Adrenal gland (tissue), 12 donors: Measurements from ENCODE around the gene LMLN. TPM values are rescaled to one million over a fixed set of nuclear protein-coding genes. Genes with fewer than 3 reads are reported as not detected.
A peak's percentile ranks its signal among the peaks of the same experiment; 100 is the strongest.
"Not testable (repeated sequence)": the region's sequence is repeated elsewhere in the genome, so short reads cannot be mapped to it uniquely, and the experiment has no call there.

Experiments
- DNase-seq, 7 donors: peaks; one replicate each; pipeline ENCODE4 v3.0.0-alpha.2; 2019 to 2020
- H3K27ac ChIP-seq, 5 donors: fragments of 200-600 bp; sonication (generic) in 4 of 5; 1 replicate in 3 of 5; 2 replicates in 2 of 5; pipeline versions ENCODE4 v1.5.1 to v1.8.0; 2016 to 2020; ENCODE audit warnings: mild to moderate bottlenecking in 1 of 5
- H3K27me3 ChIP-seq: fragments of 200-600 bp; 2 replicates; pipeline ENCODE4 v1.8.0; 2021
- H3K36me3 ChIP-seq, 2 donors: fragments of 200-600 bp; replicated peaks in 1 of 2; 1 replicate in 1 of 2; 2 replicates in 1 of 2; pipeline versions ENCODE4 v1.5.1 to v1.8.0; 2018 to 2022
- H3K4me1 ChIP-seq, 2 donors: fragments of 200-600 bp; replicated peaks in 1 of 2; 1 replicate in 1 of 2; 2 replicates in 1 of 2; pipeline versions ENCODE4 v1.5.1 to v1.8.0; 2018 to 2021
- H3K4me3 ChIP-seq, 4 donors: fragments of 200-600 bp; sonication (generic) in 3 of 4; one replicate each; pipeline ENCODE4 v1.5.1; 2016 to 2018
- H3K9me3 ChIP-seq, 3 donors: fragments of 200-600 bp; sonication (generic) in 1 of 3; replicated peaks in 1 of 3; 1 replicate in 2 of 3; 2 replicates in 1 of 3; pipeline versions ENCODE4 v1.5.1 to v1.8.0; 2016 to 2021
- CTCF ChIP-seq, 6 experiments: fragments of 450-650 bp in 4 of 6; fragments of 200-600 bp in 2 of 6; sonication (generic) in 1 of 6; IDR thresholded peaks; 1 replicate in 5 of 6; 2 replicates in 1 of 6; pipeline versions ENCODE4 v1.5.1 to v1.8.0; 2016 to 2021; ENCODE audit warnings: antibody characterized with exemption in 6 of 6, mild to moderate bottlenecking in 2 of 6, moderate library complexity in 1 of 6
- POLR2A ChIP-seq, 2 donors: fragments of 450-650 bp; IDR thresholded peaks; one replicate each; pipeline ENCODE4 v1.6.1; 2017; ENCODE audit warnings: antibody characterized with exemption in 2 of 2, mild to moderate bottlenecking in 2 of 2, moderate library complexity in 1 of 2
- WGBS, 4 donors: extraction: QIAGEN DNeasy Blood & Tissue Kit in 2 of 4; methylation state at CpG; one replicate each; pipeline versions ENCODE4 v1.1.5 to v1.1.7; 2013 to 2017; 5-methylcytosine and 5-hydroxymethylcytosine counted together
- intact Hi-C, 2 donors: fragments of 100-400 bp; cut with DNase I; formaldehyde crosslinking; loops; one replicate each; pipeline versions ENCODE4 v1.14.1 to v1.15.0; 2022 to 2023
- polyA plus RNA-seq, 3 donors: library from polyadenylated mRNA; stranded (reverse); fragments of 200-250 nt in 2 of 3; fragments of 350-450 nt in 1 of 3; fragmentation: Illumina TruSeq in 1 of 3; extraction: RNeasy Lipid Tissue Mini Kit (QIAGEN cat#74804) in 1 of 3; gene quantifications; one replicate each; pipeline ENCODE4 v1.2.3, GENCODE V29; 2013 to 2014
- total RNA-seq, 9 donors: library from RNA; depleted of rRNA in 4 of 9; stranded (reverse); fragments of >200 nt in 4 of 9; fragments of 120-200 nt in 1 of 9; fragmentation: NEBNext Ultra II Directional in 1 of 9; extraction: Animal tissue kit (Norgen Biotek cat#: 25700) in 1 of 9; gene quantifications; one replicate each; pipeline versions ENCODE4 v1.1.0 to v1.2.4, GENCODE V29; 2013 to 2023
- donor health status: healthy with polysubstance abuse.
- donor health status: Bipolar disorder and iron deficiency.
- donor health status: DM: yes; HTN: yes; CAD: no.
- donor health status: DM: no; HTN: no; CAD: no.
- donor health status: DM: no; HTN: no; CAD: no.
- donor health status: DM: yes; HTN: yes; CAD: no.

Gene LMLN
- total and polyA plus RNA-seq, 12 donors: 3.0 to 11.2 (median 6.4) TPM

- Histone ChIP-seq H3K9me3 (no peaks in the 10 kb centered on the region), H3K27me3 (no peaks in the 10 kb centered on the region), H3K4me3 (no peak overlapping the region), H3K4me1 (no peaks in the 10 kb centered on the region), H3K27ac (no peak overlapping the region), H3K36me3 (no peaks in the 10 kb centered on the region)
- 71 to 89% (median 81%) methylated on average over 9 of the region's 9 CpGs for WGBS, 4 donors
- no peak for TF ChIP-seq CTCF (IDR thresholded peaks at IDR 0.05)
- no peak for TF ChIP-seq POLR2A (IDR thresholded peaks at IDR 0.05)
- DNase-seq: peak in 3 of 7 donors; percentile 22 to 47 (median 29)
- intact Hi-C loops: no loop called here
Measured at GRCh38 chr3:198043119-198043518, 83.1 kb downstream of the LMLN start.

- Histone ChIP-seq H3K36me3 (no peaks in the 10 kb centered on the region), H3K27me3 (no peaks in the 10 kb centered on the region), H3K4me3 (no peak overlapping the region), H3K9me3 (no peaks in the 10 kb centered on the region), H3K4me1 (no peaks in the 10 kb centered on the region), H3K27ac (no peak overlapping the region)
- intact Hi-C loops: no loop called here
- DNase-seq: no peak
- WGBS, 4 donors: 95 to 100% (median 99%) methylated on average over 3 to 8 of the region's 8 CpGs
- TF ChIP-seq CTCF (IDR thresholded peaks at IDR 0.05): no peak
- no peak for TF ChIP-seq POLR2A (IDR thresholded peaks at IDR 0.05)
Measured at GRCh38 chr3:198046120-198046857, 86.3 kb downstream of the LMLN start.

- Histone ChIP-seq H3K4me3 (no peak overlapping the region), H3K9me3 (no peaks in the 10 kb centered on the region), H3K36me3 (no peaks in the 10 kb centered on the region), H3K27me3 (no peaks in the 10 kb centered on the region), H3K27ac (no peak overlapping the region), H3K4me1 (no peaks in the 10 kb centered on the region)
- TF ChIP-seq POLR2A (IDR thresholded peaks at IDR 0.05) (no peak), CTCF (IDR thresholded peaks at IDR 0.05) (no peak)
- intact Hi-C loops: no loop called here
- DNase-seq: no peak
Measured at GRCh38 chr3:198048445-198048844, 88.4 kb downstream of the LMLN start.

- Histone ChIP-seq H3K27me3 (no peaks in the 10 kb centered on the region), H3K27ac (no peak overlapping the region), H3K4me3 (no peak overlapping the region), H3K4me1 (no peaks in the 10 kb centered on the region), H3K9me3 (no peaks in the 10 kb centered on the region), H3K36me3 (no peaks in the 10 kb centered on the region)
- 71 to 90% (median 77%) methylated on average over 2 of the region's 2 CpGs for WGBS, 4 donors
- TF ChIP-seq CTCF (IDR thresholded peaks at IDR 0.05) (no peak), POLR2A (IDR thresholded peaks at IDR 0.05) (no peak)
- intact Hi-C loops: no loop called here
- DNase-seq: no peak
Measured at GRCh38 chr3:198051836-198052235, 91.8 kb downstream of the LMLN start.

- H3K9me3 ChIP-seq, H3K4me3 ChIP-seq, H3K4me1 ChIP-seq, intact Hi-C loops, H3K27ac ChIP-seq, DNase-seq, H3K36me3 ChIP-seq, H3K27me3 ChIP-seq: not testable (repeated sequence)
Measured at GRCh38 chr3:198053462-198053861, 93.4 kb downstream of the LMLN start.
